PC-3 (cell line): Measurements from ENCODE around the gene PPARGC1A. TPM values are rescaled to one million over a fixed set of nuclear protein-coding genes. Genes with fewer than 3 reads are reported as not detected.

Experiments
- ATAC-seq: fragments of 200-7000 bp; cut with Tn5 transposase; 2 replicates; pipeline ENCODE4 v1.9.1; 2020; ENCODE audit warnings: mild to moderate bottlenecking, moderate library complexity
- BruUV-seq: library from RNA; stranded (reverse); fragments of 400-500 nt; replicated peaks from 2 replicates; lab custom pipeline; 2021; lab: Mats Ljungman, UMichigan
- CTCF ChIA-PET: fragments of 300-600 bp; sonication (Branson Sonifier 250); formaldehyde crosslinking; loops from one replicate; lab custom pipeline; 2022; ENCODE audit warnings: antibody characterized with exemption; lab: Charles Lee
- POLR2A ChIA-PET: fragments of 300-600 bp; sonication (Branson Sonifier 250); formaldehyde crosslinking; loops from one replicate; lab custom pipeline; 2022; ENCODE audit warnings: antibody characterized with exemption; ENCODE audit not compliant: unreplicated experiment; lab: Charles Lee
- DNase-seq: peaks from one replicate; pipeline ENCODE4 v3.0.0-alpha.2; 2015
- H2AFZ ChIP-seq: fragments of 300-600 bp; sonication (generic); 2 replicates; pipeline ENCODE4 v1.6.0; 2016; ENCODE audit warnings: antibody characterized with exemption, low read length
- H3F3A ChIP-seq: fragments of 300-600 bp; sonication (generic); one replicate; pipeline ENCODE4 v1.6.0; 2017; ENCODE audit warnings: antibody characterized with exemption, low read length, control low read depth, mild to moderate bottlenecking; ENCODE audit not compliant: unreplicated experiment
- H3K27ac ChIP-seq: fragments of 300-600 bp; sonication (generic); 2 replicates; pipeline ENCODE4 v1.5.1; 2016; ENCODE audit warnings: mild to moderate bottlenecking, low read length
- H3K27me3 ChIP-seq: fragments of 300-600 bp; sonication (generic); 2 replicates; pipeline ENCODE4 v1.6.1; 2016; ENCODE audit warnings: low read length, mixed read lengths
- H3K36me3 ChIP-seq: fragments of 300-600 bp; sonication (generic); 2 replicates; pipeline ENCODE4 v1.6.1; 2016; ENCODE audit warnings: low read depth, mixed run types, low read length, mixed read lengths
- H3K4me1 ChIP-seq: fragments of 300-600 bp; sonication (generic); 2 replicates; pipeline ENCODE4 v1.5.1; 2016; ENCODE audit warnings: low read length; ENCODE audit not compliant: insufficient read depth
- H3K4me2 ChIP-seq: fragments of 300-600 bp; sonication (generic); 2 replicates; pipeline ENCODE4 v1.6.0; 2016; ENCODE audit warnings: low read length
- H3K4me3 ChIP-seq: fragments of 300-600 bp; sonication (generic); 2 replicates; pipeline ENCODE4 v1.5.1; 2016; ENCODE audit warnings: mild to moderate bottlenecking, low read length, mixed read lengths
- H3K79me2 ChIP-seq: fragments of 300-600 bp; sonication (generic); 2 replicates; pipeline ENCODE4 v1.6.1; 2017; ENCODE audit warnings: low read length, mixed read lengths
- H3K9ac ChIP-seq: fragments of 300-600 bp; sonication (generic); 2 replicates; pipeline ENCODE4 v1.6.0; 2016; ENCODE audit warnings: mild to moderate bottlenecking, low read length
- H3K9me2 ChIP-seq: fragments of 300-600 bp; sonication (generic); replicated peaks from 2 replicates; pipeline ENCODE4 v1.6.1; 2016; ENCODE audit warnings: mixed run types, low read length, mixed read lengths
- H3K9me3 ChIP-seq: fragments of 300-600 bp; sonication (generic); 2 replicates; pipeline ENCODE4 v1.6.1; 2016; ENCODE audit warnings: low read length, mixed read lengths
- H4K20me1 ChIP-seq: fragments of 300-600 bp; sonication (generic); 2 replicates; pipeline ENCODE4 v1.6.1; 2016; ENCODE audit warnings: low read length, mixed read lengths
- CTCF ChIP-seq: fragments of 300-600 bp; sonication (generic); conservative IDR thresholded peaks from 2 replicates; pipeline ENCODE4 v1.5.1; 2017; ENCODE audit warnings: antibody characterized with exemption, low read depth, mild to moderate bottlenecking, low read length
- EZH2 ChIP-seq: fragments of 300-600 bp; sonication (generic); IDR thresholded peaks from one replicate; pipeline ENCODE4 v1.6.1; 2017; ENCODE audit warnings: antibody characterized with exemption, mild to moderate bottlenecking, low read length; ENCODE audit not compliant: unreplicated experiment
- EZH2phosphoT487 ChIP-seq: fragments of 300-600 bp; sonication (generic); IDR thresholded peaks from 2 replicates; pipeline ENCODE4 v1.6.1; 2018; ENCODE audit warnings: mild to moderate bottlenecking, antibody characterized with exemption, low read length, borderline replicate concordance
- intact Hi-C: fragments of 100-400 bp; cut with micrococcal nuclease; formaldehyde crosslinking; loops from 2 replicates; pipeline ENCODE4 v1.9.0; 2023
- total RNA-seq: library from RNA; depleted of rRNA; stranded (reverse); fragments of >200 nt; gene quantifications from 2 replicates; pipeline ENCODE4 v1.2.3, GENCODE V29; 2014

PPARGC1A gene
- total RNA-seq, 1 experiment from 2014 or later: not detected

- H3F3A ChIP-seq: no peaks in the 10 kb centered on the region
- ChIA-PET POLR2A (no interaction called here), CTCF (no interaction called here)
- no peaks in the 10 kb centered on the region for H3K4me1 ChIP-seq
- no peak overlapping the region for H3K4me2 ChIP-seq
- no peaks in the 10 kb centered on the region for H3K9me2 ChIP-seq
- no peaks in the 10 kb centered on the region for H3K36me3 ChIP-seq
- no peak overlapping the region for H2AFZ ChIP-seq
- no peak for TF ChIP-seq CTCF
- no peak for TF ChIP-seq EZH2
- TF ChIP-seq EZH2phosphoT487: no peak
- no peak overlapping the region for H3K4me3 ChIP-seq
- DNase-seq (no peak), ATAC-seq (no peak)
- H3K79me2 ChIP-seq: no peaks in the 10 kb centered on the region
- no peaks in the 10 kb centered on the region for H4K20me1 ChIP-seq
- BruUV-seq: no TSS peak
- H3K27me3 ChIP-seq: no peaks in the 10 kb centered on the region
- H3K27ac ChIP-seq: no peak overlapping the region
- intact Hi-C loops: no loop called here
- no peak overlapping the region for H3K9ac ChIP-seq
- H3K9me3 ChIP-seq: no peaks in the 10 kb centered on the region
Measured at GRCh38 chr4:23779839-23780238, 110.0 kb downstream of the PPARGC1A start.

DNA sequence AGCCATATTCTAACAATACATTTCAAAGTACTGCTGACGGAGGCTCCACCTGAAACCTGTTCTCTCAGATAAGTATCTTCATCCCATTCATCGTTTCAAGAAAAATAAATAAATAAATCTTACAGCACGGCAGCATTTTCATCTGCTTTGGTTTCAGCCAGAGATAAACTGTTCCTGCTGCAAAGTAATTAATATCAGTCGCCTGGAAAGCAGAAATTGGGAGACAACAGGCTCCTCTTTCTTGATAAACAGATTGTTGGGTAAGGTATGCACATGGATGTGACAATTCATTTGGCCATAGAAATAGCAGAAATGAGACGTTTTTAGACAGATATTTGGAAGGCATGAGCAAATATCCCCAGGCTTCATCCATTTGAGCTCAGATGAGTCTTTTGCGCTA is 110.4 kb downstream of the PPARGC1A start:
- ChIA-PET CTCF (no interaction called here), POLR2A (no interaction called here)
- no TSS peak for BruUV-seq
- Histone ChIP-seq H3K9me2 (no peaks in the 10 kb centered on the region), H3K36me3 (no peaks in the 10 kb centered on the region), H3K27ac (no peak overlapping the region), H3K4me1 (no peaks in the 10 kb centered on the region), H3K4me3 (no peak overlapping the region), H3F3A (no peaks in the 10 kb centered on the region), H4K20me1 (no peaks in the 10 kb centered on the region), H2AFZ (no peak overlapping the region), H3K9ac (no peak overlapping the region), H3K79me2 (no peaks in the 10 kb centered on the region), H3K4me2 (no peak overlapping the region), H3K27me3 (no peaks in the 10 kb centered on the region), H3K9me3 (no peaks in the 10 kb centered on the region)
- no peak for ATAC-seq
- TF ChIP-seq EZH2phosphoT487: no peak
- TF ChIP-seq CTCF: no peak
- TF ChIP-seq EZH2: no peak
- no peak for DNase-seq
- intact Hi-C loops: no loop called here

DNA sequence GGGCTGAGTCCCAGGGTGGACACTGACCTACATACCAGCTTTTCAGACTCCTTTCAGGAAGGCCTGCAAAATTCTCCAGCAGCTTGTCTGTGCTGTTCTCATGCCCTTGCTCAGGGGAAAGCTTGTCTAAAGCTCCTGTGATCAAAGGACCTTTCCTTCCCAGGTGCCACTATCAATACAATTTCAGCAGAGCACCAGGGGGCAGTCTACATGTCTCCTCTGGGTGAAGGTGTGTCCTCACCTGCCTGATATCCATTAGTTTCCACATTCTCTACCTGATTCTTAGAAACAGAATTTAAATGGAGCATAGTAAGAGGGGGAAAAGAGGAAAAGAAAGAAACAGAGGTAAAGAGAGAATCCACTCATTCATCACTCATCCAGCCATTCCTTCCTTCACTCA is 114.2 kb downstream of the PPARGC1A start:
- H2AFZ ChIP-seq: no peak overlapping the region
- H3K9me2 ChIP-seq: no peaks in the 10 kb centered on the region
- H3K4me1 ChIP-seq: no peaks in the 10 kb centered on the region
- TF ChIP-seq EZH2phosphoT487 (no peak), CTCF (peak; percentile 32), EZH2 (no peak)
- no peaks in the 10 kb centered on the region for H3K9me3 ChIP-seq
- H3K36me3 ChIP-seq: no peaks in the 10 kb centered on the region
- no peak overlapping the region for H3K4me3 ChIP-seq
- H3F3A ChIP-seq: no peaks in the 10 kb centered on the region
- H3K27ac ChIP-seq: no peak overlapping the region
- ATAC-seq (no peak), DNase-seq (peak; percentile 11)
- POLR2A ChIA-PET: no interaction called here
- H3K27me3 ChIP-seq: no peaks in the 10 kb centered on the region
- intact Hi-C loops: no loop called here
- H4K20me1 ChIP-seq: no peaks in the 10 kb centered on the region
- H3K9ac ChIP-seq: no peak overlapping the region
- no peak overlapping the region for H3K4me2 ChIP-seq
- no peaks in the 10 kb centered on the region for H3K79me2 ChIP-seq
- BruUV-seq: no TSS peak
- CTCF ChIA-PET: no interaction called here
